ENCODE results near the gene PRAME. TPM values are rescaled to one million over a fixed set of nuclear protein-coding genes. Genes with fewer than 3 reads are reported as not detected.

The PRAME gene
- total and polyA plus RNA-seq, 2 experiments from 2014 or later: not detected

GRCh38 chr22:22506736-22507135 lies 52.3 kb downstream of the PRAME start:
- no peaks in the 10 kb centered on the region for H3K36me3 ChIP-seq
- H3K27ac ChIP-seq: no peak overlapping the region
- H3K27me3 ChIP-seq: no peaks in the 10 kb centered on the region
- no peak for TF ChIP-seq CTCF (IDR thresholded peaks at IDR 0.05; ENCODE audit: low read depth, low read length)
- H3K9me3 ChIP-seq (ENCODE audit: low read depth): no peaks in the 10 kb centered on the region
- H3K4me1 ChIP-seq (ENCODE audit: low read depth): no peaks in the 10 kb centered on the region
- no peak for DNase-seq (ENCODE audit: low read depth in 1 of 2, low spot score in 1 of 2)
- H3K4me3 ChIP-seq: no peak overlapping the region

GRCh38 chr22:22498267-22498666 lies 60.8 kb downstream of the PRAME start:
- Histone ChIP-seq H3K9me3 (ENCODE audit: low read depth) (no peaks in the 10 kb centered on the region), H3K27ac (no peak overlapping the region), H3K27me3 (no peaks in the 10 kb centered on the region), H3K4me3 (no peak overlapping the region), H3K4me1 (ENCODE audit: low read depth) (no peaks in the 10 kb centered on the region), H3K36me3 (no peaks in the 10 kb centered on the region)
- no peak for TF ChIP-seq CTCF (IDR thresholded peaks at IDR 0.05; ENCODE audit: low read depth, low read length)
- no peak for DNase-seq (ENCODE audit: low read depth in 1 of 2, low spot score in 1 of 2)

Other genes starting within 250 kb of the PRAME start
- 0.46 and 0.86 TPM in 2 replicates for gene ZNF280B, start 50.5 kb downstream of the PRAME start, total RNA-seq
- 1.9 and 2.5 TPM in 2 replicates for gene ZNF280B, start 50.5 kb downstream of the PRAME start, polyA plus RNA-seq
- not detected in 2 replicates for gene ZNF280A, start 39.0 kb downstream of the PRAME start, total RNA-seq
- gene ZNF280A, start 39.0 kb downstream of the PRAME start, polyA plus RNA-seq: not detected in 2 replicates
- gene GGTLC2, start 85.3 kb upstream of the PRAME start, total RNA-seq: not detected in 2 replicates
- not detected in 2 replicates for gene GGTLC2, start 85.3 kb upstream of the PRAME start, polyA plus RNA-seq